Measurements from ENCODE around the gene SLC9A3.

- TF ChIP-seq, protein P1, sequence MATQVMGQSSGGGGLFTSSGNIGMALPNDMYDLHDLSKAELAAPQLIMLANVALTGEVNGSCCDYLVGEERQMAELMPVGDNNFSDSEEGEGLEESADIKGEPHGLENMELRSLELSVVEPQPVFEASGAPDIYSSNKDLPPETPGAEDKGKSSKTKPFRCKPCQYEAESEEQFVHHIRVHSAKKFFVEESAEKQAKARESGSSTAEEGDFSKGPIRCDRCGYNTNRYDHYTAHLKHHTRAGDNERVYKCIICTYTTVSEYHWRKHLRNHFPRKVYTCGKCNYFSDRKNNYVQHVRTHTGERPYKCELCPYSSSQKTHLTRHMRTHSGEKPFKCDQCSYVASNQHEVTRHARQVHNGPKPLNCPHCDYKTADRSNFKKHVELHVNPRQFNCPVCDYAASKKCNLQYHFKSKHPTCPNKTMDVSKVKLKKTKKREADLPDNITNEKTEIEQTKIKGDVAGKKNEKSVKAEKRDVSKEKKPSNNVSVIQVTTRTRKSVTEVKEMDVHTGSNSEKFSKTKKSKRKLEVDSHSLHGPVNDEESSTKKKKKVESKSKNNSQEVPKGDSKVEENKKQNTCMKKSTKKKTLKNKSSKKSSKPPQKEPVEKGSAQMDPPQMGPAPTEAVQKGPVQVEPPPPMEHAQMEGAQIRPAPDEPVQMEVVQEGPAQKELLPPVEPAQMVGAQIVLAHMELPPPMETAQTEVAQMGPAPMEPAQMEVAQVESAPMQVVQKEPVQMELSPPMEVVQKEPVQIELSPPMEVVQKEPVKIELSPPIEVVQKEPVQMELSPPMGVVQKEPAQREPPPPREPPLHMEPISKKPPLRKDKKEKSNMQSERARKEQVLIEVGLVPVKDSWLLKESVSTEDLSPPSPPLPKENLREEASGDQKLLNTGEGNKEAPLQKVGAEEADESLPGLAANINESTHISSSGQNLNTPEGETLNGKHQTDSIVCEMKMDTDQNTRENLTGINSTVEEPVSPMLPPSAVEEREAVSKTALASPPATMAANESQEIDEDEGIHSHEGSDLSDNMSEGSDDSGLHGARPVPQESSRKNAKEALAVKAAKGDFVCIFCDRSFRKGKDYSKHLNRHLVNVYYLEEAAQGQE (tag by site-specific recombination; IDR thresholded peaks at IDR 0.05): no peak
- TF ChIP-seq, protein P2, sequence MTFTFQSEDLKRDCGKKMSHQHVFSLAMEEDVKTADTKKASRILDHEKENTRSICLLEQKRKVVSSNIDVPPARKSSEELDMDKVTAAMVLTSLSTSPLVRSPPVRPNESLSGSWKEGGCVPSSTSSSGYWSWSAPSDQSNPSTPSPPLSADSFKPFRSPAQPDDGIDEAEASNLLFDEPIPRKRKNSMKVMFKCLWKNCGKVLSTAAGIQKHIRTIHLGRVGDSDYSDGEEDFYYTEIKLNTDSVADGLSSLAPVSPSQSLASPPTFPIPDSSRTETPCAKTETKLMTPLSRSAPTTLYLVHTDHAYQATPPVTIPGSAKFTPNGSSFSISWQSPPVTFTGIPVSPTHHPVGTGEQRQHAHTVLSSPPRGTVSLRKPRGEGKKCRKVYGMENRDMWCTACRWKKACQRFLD (tag by site-specific recombination; IDR thresholded peaks at IDR 0.05): no peak
- TF ChIP-seq ZNF274 (IDR thresholded peaks at IDR 0.05; ENCODE audit: low read length) (no peak), ZNF274 (tag by site-specific recombination; IDR thresholded peaks at IDR 0.05; ENCODE audit: borderline replicate concordance) (no peak), ELK4 (IDR thresholded peaks at IDR 0.05; ENCODE audit: borderline replicate concordance, low read depth, low read length) (no peak), BCL11A (tag by site-specific recombination; IDR thresholded peaks at IDR 0.05; ENCODE audit: low read depth) (no peak), CTCF (tag by site-specific recombination; IDR thresholded peaks at IDR 0.05) (no peak), ZNF23 (tag by site-specific recombination; IDR thresholded peaks at IDR 0.05; ENCODE audit: borderline replicate concordance) (no peak), MEIS1 (CRISPR knock-in tag; IDR thresholded peaks at IDR 0.05; ENCODE audit: borderline replicate concordance) (no peak), ZNF174 (tag by site-specific recombination; IDR thresholded peaks at IDR 0.05) (no peak)
- TF ChIP-seq, protein P3, sequence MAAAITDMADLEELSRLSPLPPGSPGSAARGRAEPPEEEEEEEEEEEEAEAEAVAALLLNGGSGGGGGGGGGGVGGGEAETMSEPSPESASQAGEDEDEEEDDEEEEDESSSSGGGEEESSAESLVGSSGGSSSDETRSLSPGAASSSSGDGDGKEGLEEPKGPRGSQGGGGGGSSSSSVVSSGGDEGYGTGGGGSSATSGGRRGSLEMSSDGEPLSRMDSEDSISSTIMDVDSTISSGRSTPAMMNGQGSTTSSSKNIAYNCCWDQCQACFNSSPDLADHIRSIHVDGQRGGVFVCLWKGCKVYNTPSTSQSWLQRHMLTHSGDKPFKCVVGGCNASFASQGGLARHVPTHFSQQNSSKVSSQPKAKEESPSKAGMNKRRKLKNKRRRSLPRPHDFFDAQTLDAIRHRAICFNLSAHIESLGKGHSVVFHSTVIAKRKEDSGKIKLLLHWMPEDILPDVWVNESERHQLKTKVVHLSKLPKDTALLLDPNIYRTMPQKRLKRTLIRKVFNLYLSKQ (tag by site-specific recombination; IDR thresholded peaks at IDR 0.05; ENCODE audit: borderline replicate concordance): no peak
These were observed 57.5 kb downstream of the SLC9A3 start for GRCh38 chr5:466661-467310.
